HG03457 (cell line): Measurements from ENCODE around the gene CSTPP1.
A peak's percentile ranks its signal among the peaks of the same experiment; 100 is the strongest.

Experiments used
- ATAC-seq: cut with Tn5 transposase; IDR thresholded peaks from one replicate; pipeline ENCODE4 v1.9.1; 2021; ENCODE audit warnings: moderate number of reproducible peaks; ENCODE audit not compliant: unreplicated experiment

Gene CSTPP1, protein sequence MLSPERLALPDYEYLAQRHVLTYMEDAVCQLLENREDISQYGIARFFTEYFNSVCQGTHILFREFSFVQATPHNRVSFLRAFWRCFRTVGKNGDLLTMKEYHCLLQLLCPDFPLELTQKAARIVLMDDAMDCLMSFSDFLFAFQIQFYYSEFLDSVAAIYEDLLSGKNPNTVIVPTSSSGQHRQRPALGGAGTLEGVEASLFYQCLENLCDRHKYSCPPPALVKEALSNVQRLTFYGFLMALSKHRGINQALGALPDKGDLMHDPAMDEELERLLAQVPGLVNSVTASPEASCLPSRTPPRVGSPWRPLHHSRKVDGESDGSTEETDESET

DNA sequence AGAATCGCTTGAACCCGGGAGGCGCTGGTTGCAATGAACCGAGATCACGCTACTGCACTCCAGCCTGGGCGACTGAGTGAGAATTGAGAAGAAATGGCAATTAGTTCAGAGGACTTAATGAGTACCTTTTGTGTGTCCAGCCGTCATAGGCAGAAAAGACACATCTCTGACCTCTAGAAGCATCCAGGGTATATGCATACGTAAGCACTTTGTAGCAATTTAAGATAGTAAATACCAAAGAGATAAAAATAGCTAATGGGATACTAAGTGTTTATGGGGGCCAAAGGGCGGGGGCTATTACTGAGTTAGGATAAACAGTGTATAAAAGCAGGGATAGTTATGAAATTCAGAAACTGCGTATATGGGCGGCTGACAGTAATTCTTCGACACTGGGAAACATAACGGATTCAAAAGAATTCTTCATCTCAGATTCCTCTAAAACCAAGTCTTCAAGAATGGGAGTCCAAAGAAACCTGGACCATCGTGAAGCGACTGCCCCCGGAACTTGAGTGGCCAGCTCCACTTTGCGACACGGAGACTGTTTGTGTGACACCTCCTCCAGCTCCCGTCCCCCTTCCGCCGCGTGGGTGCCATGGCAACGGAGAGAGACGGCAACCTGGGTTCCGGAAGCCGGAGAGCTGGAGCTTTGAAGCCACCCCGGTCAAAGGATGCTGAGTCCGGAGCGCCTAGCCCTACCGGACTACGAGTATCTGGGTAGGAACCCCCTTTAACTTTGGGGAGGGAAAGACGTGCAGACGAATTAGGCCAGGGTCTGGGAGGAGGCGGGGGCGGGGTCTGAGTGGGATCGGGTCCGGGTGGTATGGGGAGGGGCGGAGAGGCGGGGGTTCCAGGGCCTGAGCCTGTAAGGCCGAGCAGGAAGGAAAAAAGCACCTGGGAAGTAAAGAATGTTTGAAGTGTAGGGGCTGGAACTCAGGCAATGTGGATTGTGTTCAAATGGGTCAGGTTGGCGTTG is at the start of gene CSTPP1:
Gene CSTPP1, plus strand, starts transcription at position 624 of the 973 bp plus-strand sequence. Its CDS starts 45 bp downstream, at position 669.
- ATAC-seq = peak; percentile 57

- ATAC-seq = no peak
These were observed 47.9 kb upstream of the CSTPP1 start for GRCh38 chr11:46888636-46889035.

GRCh38 chr11:46889251-46889650 is 47.3 kb upstream of the CSTPP1 start:
- no peak for ATAC-seq

- no peak for ATAC-seq
These were observed 46.7 kb upstream of the CSTPP1 start for GRCh38 chr11:46889689-46890475.

GRCh38 chr11:46890665-46891064 is 45.9 kb upstream of the CSTPP1 start:
- no peak for ATAC-seq

DNA sequence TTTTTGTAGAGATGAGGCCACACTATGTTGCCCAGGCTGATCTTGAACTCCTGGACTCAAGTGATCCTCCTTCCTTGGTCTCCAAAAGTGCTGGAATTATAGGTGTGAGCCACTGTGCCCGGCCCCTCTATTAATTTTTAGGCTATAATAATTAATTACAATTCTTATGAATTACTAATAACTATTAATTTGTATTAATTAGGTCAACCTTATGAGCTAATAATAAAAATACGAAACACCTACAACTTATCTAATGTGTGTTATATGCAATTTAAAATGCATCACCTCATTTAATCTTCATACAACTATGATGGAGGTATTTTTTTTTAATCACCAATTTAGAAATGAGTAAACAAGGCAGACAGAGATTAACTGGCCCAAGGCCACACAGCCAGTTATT is 44.5 kb upstream of the CSTPP1 start:
- no peak for ATAC-seq

GRCh38 chr11:46892838-46893237 is 43.7 kb upstream of the CSTPP1 start:
- no peak for ATAC-seq

- no peak for ATAC-seq
These were observed 42.1 kb upstream of the CSTPP1 start for GRCh38 chr11:46894506-46894905.

DNA sequence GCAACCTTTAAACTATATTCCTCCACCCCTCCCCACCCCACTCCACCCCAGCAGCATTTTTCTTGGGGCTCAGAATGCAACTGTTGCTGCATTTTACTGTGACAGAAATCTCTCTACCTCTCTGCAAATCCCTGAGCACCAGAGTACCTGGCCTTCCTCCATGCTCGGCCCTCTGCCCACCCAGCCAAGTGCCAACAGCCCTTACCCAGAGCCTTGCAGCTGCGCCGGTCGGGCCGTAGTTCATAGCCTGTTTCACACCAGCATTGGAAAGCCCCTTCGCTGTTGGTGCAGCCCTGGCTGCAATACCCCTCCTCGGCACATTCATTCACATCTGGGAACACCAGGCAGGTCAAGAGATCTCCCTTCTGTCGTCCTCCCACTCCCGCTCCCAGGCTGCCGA is 41.6 kb upstream of the CSTPP1 start:
- no peak for ATAC-seq

DNA sequence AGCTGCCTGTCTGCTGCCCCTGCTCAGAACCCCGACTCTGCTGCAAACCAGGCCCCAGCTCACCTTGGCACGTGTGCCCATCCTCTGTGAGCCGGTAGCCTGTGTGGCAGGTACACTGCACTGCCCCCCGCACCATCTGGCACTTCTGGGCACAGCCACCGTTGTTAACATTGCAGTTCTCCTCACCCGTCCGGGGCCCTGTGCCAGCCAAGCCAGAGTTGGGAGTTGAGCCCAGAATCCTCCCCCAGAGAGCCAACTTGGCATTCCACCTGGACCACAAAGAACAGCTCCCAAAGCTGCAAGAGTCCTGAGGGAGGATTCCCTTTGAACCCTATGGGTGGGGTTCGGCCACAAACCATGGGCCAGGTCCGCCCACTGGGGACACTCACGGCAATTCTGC is 40.7 kb upstream of the CSTPP1 start:
- ATAC-seq = no peak

DNA sequence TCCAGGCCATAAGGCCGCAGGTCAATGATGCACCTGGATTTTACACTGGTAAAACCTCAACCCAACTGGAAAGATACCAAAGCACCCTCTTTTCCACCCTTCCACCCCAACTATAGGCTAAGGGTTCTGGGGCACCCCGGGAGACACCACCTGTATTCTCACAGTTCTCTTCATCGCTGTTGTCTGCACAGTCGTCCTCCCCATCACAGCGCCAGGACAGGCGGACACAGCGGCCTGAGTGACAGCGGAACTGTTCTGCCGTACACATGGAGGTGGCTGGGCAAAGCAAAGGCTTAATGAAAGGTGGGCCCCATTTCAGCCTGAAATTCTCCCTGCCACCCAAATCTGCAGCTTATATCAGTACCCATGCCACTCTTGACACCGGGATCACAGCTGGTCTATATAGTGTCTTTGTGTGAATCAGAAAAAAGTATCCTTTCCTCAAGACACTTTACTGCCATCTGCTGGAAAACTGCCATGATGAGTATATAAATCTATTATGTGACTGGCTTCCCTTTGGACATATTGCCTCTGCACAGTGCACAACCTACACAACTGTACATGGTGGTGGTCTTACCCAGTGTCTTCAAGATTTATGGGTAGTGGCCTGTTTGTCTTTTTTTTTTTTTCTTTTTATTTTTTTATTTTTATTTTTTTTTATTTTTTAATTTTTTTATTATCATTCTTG is 39.7 kb upstream of the CSTPP1 start:
- ATAC-seq = no peak

GRCh38 chr11:46898396-46899095 is 38.0 kb upstream of the CSTPP1 start:
- ATAC-seq = no peak

DNA sequence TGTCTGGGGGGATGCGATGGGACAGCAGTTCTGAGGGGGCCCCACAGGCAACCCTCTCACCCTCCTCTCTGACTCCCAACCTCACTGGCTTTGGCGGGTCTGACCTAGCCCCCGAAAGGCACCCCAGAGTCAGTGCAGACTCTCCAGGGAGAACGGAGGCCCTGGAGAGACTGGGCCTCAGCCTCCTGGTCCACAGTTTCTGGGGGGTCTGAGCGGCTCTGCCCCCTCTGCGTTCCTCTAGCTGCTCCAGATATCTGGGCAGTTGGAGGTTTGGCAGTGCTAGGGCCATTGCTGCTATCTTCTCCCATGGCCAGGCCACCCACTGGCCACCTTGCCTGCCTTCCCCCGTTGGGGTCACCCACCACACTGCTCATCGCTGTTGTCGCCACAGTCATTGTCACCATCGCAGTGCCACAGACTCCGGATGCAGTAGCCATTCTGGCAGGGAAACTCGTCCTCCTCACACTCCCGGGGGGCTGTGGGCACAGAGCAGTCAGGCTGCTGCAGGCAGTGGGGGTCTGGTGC is 37.0 kb upstream of the CSTPP1 start:
- no peak for ATAC-seq

DNA sequence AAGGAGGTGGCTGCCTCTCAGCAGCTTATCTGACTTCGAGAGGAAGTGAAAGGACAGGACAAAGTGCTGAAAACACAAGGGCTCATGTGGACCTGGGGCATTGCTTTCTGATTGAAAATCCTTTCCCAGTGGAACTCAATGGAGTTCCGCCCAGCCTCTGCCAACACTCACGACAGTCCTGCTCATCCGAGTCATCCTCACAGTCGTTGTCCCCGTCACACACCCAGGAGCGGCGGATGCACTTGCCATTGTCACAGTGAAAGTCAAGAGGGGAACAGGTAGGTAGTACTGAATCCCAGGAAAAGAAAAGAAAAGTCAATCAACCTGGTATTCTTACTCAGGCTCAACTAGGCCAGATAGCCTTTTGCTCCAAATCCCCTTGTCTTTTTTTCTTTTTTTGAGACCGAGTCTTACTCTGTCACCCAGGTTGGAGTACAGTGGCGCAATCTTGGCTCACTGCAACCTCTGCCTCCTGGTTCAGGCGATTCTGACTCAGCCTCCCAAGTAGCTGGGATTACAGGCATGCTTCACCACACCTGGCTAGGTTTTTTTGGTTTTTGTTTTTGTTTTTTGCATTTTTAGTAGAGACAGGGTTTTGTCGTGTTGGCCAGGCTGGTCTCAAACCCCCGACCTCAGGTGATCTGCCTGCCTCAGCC is 36.3 kb upstream of the CSTPP1 start:
- no peak for ATAC-seq

GRCh38 chr11:46901156-46901555 is 35.4 kb upstream of the CSTPP1 start:
- ATAC-seq = no peak

DNA sequence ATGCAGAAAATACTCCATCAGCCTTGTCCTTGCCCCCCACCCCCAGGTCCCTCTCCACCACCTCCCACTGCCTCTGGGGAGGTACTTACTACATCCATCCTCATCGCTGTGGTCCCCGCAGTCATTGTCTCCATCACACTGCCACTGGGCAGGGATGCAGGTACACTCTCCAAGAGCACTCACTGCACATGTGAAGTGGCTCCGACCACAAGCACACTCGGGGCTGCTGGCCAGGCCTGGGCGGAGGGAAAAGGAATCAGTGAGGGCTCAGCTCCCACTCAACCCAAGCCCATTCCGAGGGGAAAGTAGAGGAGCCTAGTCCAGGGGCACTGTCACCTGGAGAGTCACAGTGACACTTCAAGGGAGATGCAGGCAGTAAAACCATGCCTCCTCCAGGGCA is 33.9 kb upstream of the CSTPP1 start:
- no peak for ATAC-seq

GRCh38 chr11:46903846-46904245 is 32.7 kb upstream of the CSTPP1 start:
- ATAC-seq = no peak

GRCh38 chr11:46905806-46906205 is 30.8 kb upstream of the CSTPP1 start:
- no peak for ATAC-seq

DNA sequence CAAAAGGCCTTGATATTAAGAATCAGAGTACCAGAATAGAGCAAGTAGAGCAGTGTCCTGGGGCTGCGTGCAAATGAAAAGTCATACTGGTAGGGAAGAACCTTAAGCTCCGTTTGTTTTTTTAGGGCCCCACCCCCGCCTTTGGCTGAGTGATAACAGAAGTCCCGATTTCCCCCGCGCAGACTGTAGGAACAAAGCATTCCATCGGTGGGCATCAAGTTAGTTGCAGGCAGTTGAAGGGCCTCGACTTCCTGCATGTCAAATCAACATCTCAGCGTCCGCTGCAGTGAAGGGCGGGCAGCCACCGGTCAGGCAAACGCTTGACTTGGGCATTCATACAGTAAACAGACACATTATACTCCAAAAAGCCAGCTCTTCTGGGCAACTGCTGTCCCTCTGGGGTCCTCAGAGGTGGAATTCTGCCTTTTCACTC is 29.9 kb upstream of the CSTPP1 start:
- ATAC-seq = no peak
